Thyroid gland (tissue), 4 donors: ENCODE measurements around the gene ARHGAP24. TPM values are rescaled to one million over a fixed set of nuclear protein-coding genes. Genes with fewer than 3 reads are reported as not detected.

Source experiments
- DNase-seq, 2 donors: peaks; one replicate each; pipeline ENCODE4 v3.0.0-alpha.2; 2019
- H3K27ac ChIP-seq, 3 donors: fragments of 200-600 bp; sonication (generic); 1 replicate in 2 of 3; 2 replicates in 1 of 3; pipeline ENCODE4 v1.5.1; 2016 to 2019; ENCODE audit warnings: mild to moderate bottlenecking in 1 of 3, moderate library complexity in 1 of 3
- H3K27me3 ChIP-seq: fragments of 200-600 bp; sonication (generic); one replicate; pipeline ENCODE4 v1.5.1; 2019
- H3K36me3 ChIP-seq, 2 donors: fragments of 200-600 bp; sonication (generic); one replicate each; pipeline ENCODE4 v1.5.1; 2016 to 2019
- H3K4me1 ChIP-seq, 2 donors: fragments of 200-600 bp; sonication (generic); one replicate each; pipeline ENCODE4 v1.5.1; 2017 to 2019
- H3K4me3 ChIP-seq, 3 donors: fragments of 200-600 bp; sonication (generic); replicated peaks in 1 of 3; 1 replicate in 2 of 3; 2 replicates in 1 of 3; pipeline ENCODE4 v1.5.1; 2016; ENCODE audit warnings: mild to moderate bottlenecking in 1 of 3
- H3K9me3 ChIP-seq: fragments of 200-600 bp; sonication (generic); one replicate; pipeline ENCODE4 v1.5.1; 2017
- CTCF ChIP-seq, 6 experiments: fragments of 200-600 bp in 3 of 6; fragments of 450-650 bp in 3 of 6; sonication (generic) in 3 of 6; IDR thresholded peaks; one replicate each; pipeline ENCODE4 v1.5.1; 2016 to 2019; ENCODE audit warnings: antibody characterized with exemption in 6 of 6, mild to moderate bottlenecking in 2 of 6, inconsistent platforms in 1 of 6, moderate library complexity in 1 of 6
- POLR2A ChIP-seq, 2 donors: fragments of 450-650 bp; IDR thresholded peaks; one replicate each; pipeline ENCODE4 v1.6.1; 2017; ENCODE audit warnings: antibody characterized with exemption in 2 of 2, mild to moderate bottlenecking in 2 of 2, moderate library complexity in 1 of 2
- WGBS, 2 donors: methylation state at CpG; one replicate each; pipeline ENCODE4 v1.1.5; 2017; 5-methylcytosine and 5-hydroxymethylcytosine counted together
- intact Hi-C: fragments of 100-400 bp; cut with DNase I; formaldehyde crosslinking; loops from one replicate; pipeline ENCODE4 v1.15.1; 2023
- total RNA-seq, 4 donors: library from RNA; depleted of rRNA; stranded (reverse); fragments of >200 nt; gene quantifications; one replicate each; pipeline ENCODE4 v1.2.3, GENCODE V29; 2016

The ARHGAP24 gene
- total RNA-seq, 4 donors from 2014 or later, result 20.8 to 70.3 (median 52.4) TPM

- TF ChIP-seq POLR2A (IDR thresholded peaks at IDR 0.05) (no peak), CTCF (IDR thresholded peaks at IDR 0.05) (no peak)
- Histone ChIP-seq H3K27ac (no peak overlapping the region), H3K9me3 (no peaks in the 10 kb centered on the region), H3K4me1 (no peaks in the 10 kb centered on the region), H3K4me3 (no peak overlapping the region), H3K27me3 (no peaks in the 10 kb centered on the region), H3K36me3 (no peaks in the 10 kb centered on the region)
- DNase-seq, result no peak
- 64 to 65% methylated on average over 6 of the region's 6 CpGs for WGBS, 2 donors
- intact Hi-C loops, result no loop called here
Measured at GRCh38 chr4:85595098-85595775, 120.3 kb downstream of the ARHGAP24 start.

- no peaks in the 10 kb centered on the region for H3K4me1 ChIP-seq
- no peak overlapping the region for H3K27ac ChIP-seq
- no peaks in the 10 kb centered on the region for H3K36me3 ChIP-seq
- 78% methylated on average over 1 of the region's 1 CpG for WGBS, 2 donors
- DNase-seq, result no peak
- H3K27me3 ChIP-seq, result no peaks in the 10 kb centered on the region
- TF ChIP-seq POLR2A (IDR thresholded peaks at IDR 0.05) (no peak), CTCF (IDR thresholded peaks at IDR 0.05) (no peak)
- intact Hi-C loops, result no loop called here
- H3K9me3 ChIP-seq, result no peaks in the 10 kb centered on the region
- H3K4me3 ChIP-seq, result no peak overlapping the region
Measured at GRCh38 chr4:85595796-85596559, 121.0 kb downstream of the ARHGAP24 start.

- Histone ChIP-seq H3K36me3 (no peaks in the 10 kb centered on the region), H3K9me3 (no peaks in the 10 kb centered on the region), H3K4me1 (no peaks in the 10 kb centered on the region), H3K27ac (no peak overlapping the region), H3K27me3 (no peaks in the 10 kb centered on the region), H3K4me3 (no peak overlapping the region)
- DNase-seq, result no peak
- 30 to 46% methylated on average over 1 of the region's 1 CpG for WGBS, 2 donors
- TF ChIP-seq CTCF (IDR thresholded peaks at IDR 0.05) (no peak), POLR2A (IDR thresholded peaks at IDR 0.05) (no peak)
- intact Hi-C loops, result no loop called here
Measured at GRCh38 chr4:85598936-85599335, 124.0 kb downstream of the ARHGAP24 start.

GRCh38 chr4:85600501-85600900 lies 125.6 kb downstream of the ARHGAP24 start:
- Histone ChIP-seq H3K9me3 (no peaks in the 10 kb centered on the region), H3K36me3 (no peaks in the 10 kb centered on the region), H3K4me1 (no peaks in the 10 kb centered on the region), H3K27ac (no peak overlapping the region), H3K27me3 (no peaks in the 10 kb centered on the region), H3K4me3 (no peak overlapping the region)
- WGBS, 2 donors, result 78 to 79% methylated on average over 4 of the region's 4 CpGs
- no peak for DNase-seq
- intact Hi-C loops, result no loop called here
- TF ChIP-seq POLR2A (IDR thresholded peaks at IDR 0.05) (no peak), CTCF (IDR thresholded peaks at IDR 0.05) (no peak)
